ENCODE data around the gene IKBKE.

The IKBKE gene

DNA sequence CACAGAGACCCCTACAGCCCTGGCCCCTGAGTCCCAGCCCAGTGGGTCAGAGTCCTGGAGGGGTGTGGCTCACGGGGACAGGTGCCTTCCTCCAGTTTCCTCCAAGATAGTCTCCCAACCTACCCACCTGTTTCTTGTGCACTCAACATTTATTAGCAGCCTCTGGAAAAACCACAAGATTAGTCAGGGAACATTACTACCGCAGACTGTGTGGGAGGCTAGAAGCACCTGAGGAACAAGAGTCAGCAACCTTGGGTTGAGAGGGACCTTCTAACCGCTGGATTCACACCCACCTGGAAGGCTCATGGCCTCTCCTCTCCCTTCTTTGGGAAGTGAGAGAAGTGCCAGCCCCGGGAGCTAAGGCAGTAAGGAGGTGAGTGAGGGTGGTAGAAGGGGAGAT is 22.5 kb upstream of the IKBKE start (continued):
- TF ChIP-seq PRDM10 (tag by site-specific recombination; IDR thresholded peaks at IDR 0.05) (no peak), SCRT2 (tag by site-specific recombination; IDR thresholded peaks at IDR 0.05) (peak; percentile 44; the same call in 1 of the 2 replicates)

DNA sequence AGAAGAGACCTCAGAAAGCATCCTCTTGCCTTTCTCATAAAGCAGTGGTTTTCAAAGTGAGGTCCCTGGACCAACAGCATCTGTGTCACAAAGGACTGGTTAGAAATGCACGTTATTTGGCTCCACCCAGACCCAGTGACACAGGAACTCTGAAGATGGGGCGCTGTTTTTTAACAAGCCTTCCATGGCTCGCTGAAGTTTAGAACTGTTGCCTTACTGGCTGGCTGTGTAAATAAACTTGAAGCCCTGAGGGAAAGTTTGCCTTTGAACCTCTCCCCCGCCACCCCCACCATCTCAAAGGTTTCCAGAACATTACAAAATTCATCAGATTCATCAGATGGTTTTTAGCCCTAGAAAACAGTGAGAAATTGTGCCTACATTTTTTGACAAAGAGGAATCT is 21.8 kb upstream of the IKBKE start:
- ChIA-PET POLR2A (no interaction called here), CTCF (no interaction called here)
- no peak overlapping the region for H3K4me3 ChIP-seq (ENCODE audit: low read depth, low read length)
- no peaks in the 10 kb centered on the region for H3K9me3 ChIP-seq (ENCODE audit: control insufficient read depth, insufficient read depth, low read depth, low read length)
- H3K36me3 ChIP-seq (ENCODE audit: control insufficient read depth in 2 of 2, insufficient read depth in 1 of 2, low read length in 2 of 2): peaks cover 7 to 77% of the 10 kb centered on the region in 2 experiments
- H3K27ac ChIP-seq (ENCODE audit: extremely low read depth, low read depth, low read length): no peak overlapping the region
- no peaks in the 10 kb centered on the region for H3K4me1 ChIP-seq (ENCODE audit: control insufficient read depth, insufficient read depth, low read length)
- TF ChIP-seq SCRT2 (tag by site-specific recombination; IDR thresholded peaks at IDR 0.05): no peak
- TF ChIP-seq ZBTB10 (tag by site-specific recombination; IDR thresholded peaks at IDR 0.05): no peak
- TF ChIP-seq ZNF549 (tag by site-specific recombination; IDR thresholded peaks at IDR 0.05): no peak
- no peak for TF ChIP-seq ZSCAN16 (tag by site-specific recombination; IDR thresholded peaks at IDR 0.05)
- TF ChIP-seq MZF1 (tag by site-specific recombination; IDR thresholded peaks at IDR 0.05; ENCODE audit: borderline replicate concordance): no peak
- no peak for TF ChIP-seq ZFP41 (tag by site-specific recombination; IDR thresholded peaks at IDR 0.05; ENCODE audit: borderline replicate concordance)
- TF ChIP-seq ZNF843 (tag by site-specific recombination; IDR thresholded peaks at IDR 0.05): no peak
- TF ChIP-seq, protein P1, sequence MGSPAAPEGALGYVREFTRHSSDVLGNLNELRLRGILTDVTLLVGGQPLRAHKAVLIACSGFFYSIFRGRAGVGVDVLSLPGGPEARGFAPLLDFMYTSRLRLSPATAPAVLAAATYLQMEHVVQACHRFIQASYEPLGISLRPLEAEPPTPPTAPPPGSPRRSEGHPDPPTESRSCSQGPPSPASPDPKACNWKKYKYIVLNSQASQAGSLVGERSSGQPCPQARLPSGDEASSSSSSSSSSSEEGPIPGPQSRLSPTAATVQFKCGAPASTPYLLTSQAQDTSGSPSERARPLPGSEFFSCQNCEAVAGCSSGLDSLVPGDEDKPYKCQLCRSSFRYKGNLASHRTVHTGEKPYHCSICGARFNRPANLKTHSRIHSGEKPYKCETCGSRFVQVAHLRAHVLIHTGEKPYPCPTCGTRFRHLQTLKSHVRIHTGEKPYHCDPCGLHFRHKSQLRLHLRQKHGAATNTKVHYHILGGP (tag by site-specific recombination; IDR thresholded peaks at IDR 0.05): no peak
- no peak for TF ChIP-seq YY1 (tag by site-specific recombination; IDR thresholded peaks at IDR 0.05)
- TF ChIP-seq KLF8 (tag by site-specific recombination; IDR thresholded peaks at IDR 0.05): no peak
- TF ChIP-seq KLF10 (tag by site-specific recombination; IDR thresholded peaks at IDR 0.05): no peak

DNA sequence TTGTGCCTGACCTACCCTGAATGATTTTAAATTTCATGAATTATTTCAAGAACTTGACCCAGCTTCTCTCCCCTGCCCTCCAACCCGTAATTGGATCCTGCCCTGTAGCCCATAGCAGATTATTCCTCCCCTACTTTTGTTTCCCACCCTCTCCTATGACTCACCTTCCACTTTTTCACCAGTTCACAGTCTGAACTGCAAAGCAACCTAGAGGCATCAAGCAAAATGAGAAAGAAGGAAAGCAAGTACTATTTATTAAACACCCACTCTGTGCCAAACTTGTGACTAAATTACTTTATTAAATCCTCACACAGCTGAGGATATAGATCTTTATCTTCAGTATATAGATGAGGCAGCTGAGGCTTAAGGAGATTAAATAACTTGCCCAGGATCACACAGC is 20.7 kb upstream of the IKBKE start:
- POLR2A ChIA-PET: no interaction called here
- CTCF ChIA-PET: interaction anchor here (0.8 to 3.3 kb wide), 3 partner anchors 10 to 20 kb away, joined by 3 to 18 read pairs (median 3); no protein-coding TSS in a partner anchor
- Histone ChIP-seq H3K27ac (ENCODE audit: extremely low read depth, low read depth, low read length) (no peak overlapping the region), H3K4me3 (ENCODE audit: low read depth, low read length) (no peak overlapping the region), H3K36me3 (ENCODE audit: control insufficient read depth in 2 of 2, insufficient read depth in 1 of 2, low read length in 2 of 2) (peaks cover 3 to 79% of the 10 kb centered on the region in 2 experiments), H3K4me1 (ENCODE audit: control insufficient read depth, insufficient read depth, low read length) (no peaks in the 10 kb centered on the region), H3K9me3 (ENCODE audit: control insufficient read depth, insufficient read depth, low read depth, low read length) (no peaks in the 10 kb centered on the region)
- TF ChIP-seq ZNF473 (tag by site-specific recombination; IDR thresholded peaks at IDR 0.05) (no peak), ZNF585B (tag by site-specific recombination; IDR thresholded peaks at IDR 0.05) (no peak), OSR2 (tag by site-specific recombination; IDR thresholded peaks at IDR 0.05) (no peak), YY1 (tag by site-specific recombination; IDR thresholded peaks at IDR 0.05) (no peak), KLF1 (tag by site-specific recombination; IDR thresholded peaks at IDR 0.05) (no peak), SCRT2 (tag by site-specific recombination; IDR thresholded peaks at IDR 0.05) (no peak), ZNF280D (tag by site-specific recombination; IDR thresholded peaks at IDR 0.05) (no peak), ZSCAN23 (tag by site-specific recombination; IDR thresholded peaks at IDR 0.05) (no peak), ZNF510 (tag by site-specific recombination; IDR thresholded peaks at IDR 0.05; ENCODE audit: insufficient replicate concordance) (no peak), SP7 (tag by site-specific recombination; IDR thresholded peaks at IDR 0.05) (peak; percentile 45; the same call in 1 of the 2 replicates)
- TF ChIP-seq, protein P2, sequence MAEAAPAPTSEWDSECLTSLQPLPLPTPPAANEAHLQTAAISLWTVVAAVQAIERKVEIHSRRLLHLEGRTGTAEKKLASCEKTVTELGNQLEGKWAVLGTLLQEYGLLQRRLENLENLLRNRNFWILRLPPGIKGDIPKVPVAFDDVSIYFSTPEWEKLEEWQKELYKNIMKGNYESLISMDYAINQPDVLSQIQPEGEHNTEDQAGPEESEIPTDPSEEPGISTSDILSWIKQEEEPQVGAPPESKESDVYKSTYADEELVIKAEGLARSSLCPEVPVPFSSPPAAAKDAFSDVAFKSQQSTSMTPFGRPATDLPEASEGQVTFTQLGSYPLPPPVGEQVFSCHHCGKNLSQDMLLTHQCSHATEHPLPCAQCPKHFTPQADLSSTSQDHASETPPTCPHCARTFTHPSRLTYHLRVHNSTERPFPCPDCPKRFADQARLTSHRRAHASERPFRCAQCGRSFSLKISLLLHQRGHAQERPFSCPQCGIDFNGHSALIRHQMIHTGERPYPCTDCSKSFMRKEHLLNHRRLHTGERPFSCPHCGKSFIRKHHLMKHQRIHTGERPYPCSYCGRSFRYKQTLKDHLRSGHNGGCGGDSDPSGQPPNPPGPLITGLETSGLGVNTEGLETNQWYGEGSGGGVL (tag by site-specific recombination; IDR thresholded peaks at IDR 0.05): peak; percentile 60
